Measurements from ENCODE around the gene FDX1.
"Not testable (repeated sequence)": the region's sequence is repeated elsewhere in the genome, so short reads cannot be mapped to it uniquely, and the experiment has no call there.

The FDX1 gene

GRCh38 chr11:110429731-110430266 lies at the start of gene FDX1:
FDX1 (plus strand) TSS chr11:110429948; CDS start chr11:110430121, 173 bp downstream.
- DNase-seq (peak; percentile 91), ATAC-seq (peak; percentile 93)

GRCh38 chr11:110380836-110381622 lies 48.7 kb upstream of the FDX1 start:
- ATAC-seq, result peak; percentile 36
- no peak for DNase-seq

GRCh38 chr11:110388231-110388630 lies 41.5 kb upstream of the FDX1 start:
- DNase-seq, ATAC-seq: not testable (repeated sequence)

GRCh38 chr11:110389965-110390364 lies 39.8 kb upstream of the FDX1 start:
- ATAC-seq, result no peak
- no peak for DNase-seq

- DNase-seq (no peak), ATAC-seq (no peak)
These were observed 37.7 kb upstream of the FDX1 start for GRCh38 chr11:110392056-110392455.

- not testable (repeated sequence) for DNase-seq, ATAC-seq
These were observed 32.0 kb upstream of the FDX1 start for GRCh38 chr11:110397668-110398286.

GRCh38 chr11:110403585-110403984 lies 26.2 kb upstream of the FDX1 start:
- ATAC-seq, DNase-seq: not testable (repeated sequence)

GRCh38 chr11:110405636-110406035 lies 24.1 kb upstream of the FDX1 start:
- not testable (repeated sequence) for DNase-seq, ATAC-seq

GRCh38 chr11:110407315-110407714 lies 22.4 kb upstream of the FDX1 start:
- no peak for ATAC-seq
- no peak for DNase-seq

GRCh38 chr11:110409174-110409573 lies 20.6 kb upstream of the FDX1 start:
- ATAC-seq, result no peak
- DNase-seq, result no peak

- ATAC-seq (no peak), DNase-seq (no peak)
These were observed 19.1 kb upstream of the FDX1 start for GRCh38 chr11:110410651-110411050.

GRCh38 chr11:110415081-110415480 lies 14.7 kb upstream of the FDX1 start:
- no peak for ATAC-seq
- no peak for DNase-seq

- DNase-seq, ATAC-seq: not testable (repeated sequence)
These were observed 8.1 kb upstream of the FDX1 start for GRCh38 chr11:110421658-110422057.

GRCh38 chr11:110422306-110422905 lies 7.3 kb upstream of the FDX1 start:
- no peak for DNase-seq
- ATAC-seq, result no peak

GRCh38 chr11:110424775-110425444 lies 4.8 kb upstream of the FDX1 start:
- ATAC-seq, result no peak
- no peak for DNase-seq

GRCh38 chr11:110425751-110426545 lies 3.8 kb upstream of the FDX1 start:
- no peak for DNase-seq

GRCh38 chr11:110428040-110428439 lies 1.7 kb upstream of the FDX1 start:
- DNase-seq (no peak), ATAC-seq (no peak)

More at GRCh38 chr11:110425751-110426545, 3.8 kb upstream of the FDX1 start:
- ATAC-seq, result no peak

- no peak for DNase-seq
- ATAC-seq, result no peak
These were observed 605 bp upstream of the FDX1 start for GRCh38 chr11:110428956-110429730.

GRCh38 chr11:110430267-110431050 lies 711 bp downstream of the FDX1 start:
- ATAC-seq (peak; percentile 23), DNase-seq (no peak)
